Stimulated activated CD4-positive, alpha-beta T cell treated with anti-CD3 and anti-CD28 coated beads, Interleukin-4, amount 100 ng/mL, for 48 hours (primary cell): ENCODE results near the gene PDGFC.
A peak's percentile ranks its signal among the peaks of the same experiment; 100 is the strongest.

ENCODE experiments used
- DNase-seq, 2 donors: peaks; one replicate each; pipeline ENCODE4 v3.0.0-alpha.2; 2020; ENCODE audit warnings: low read depth in 2 of 2

PDGFC gene

DNA sequence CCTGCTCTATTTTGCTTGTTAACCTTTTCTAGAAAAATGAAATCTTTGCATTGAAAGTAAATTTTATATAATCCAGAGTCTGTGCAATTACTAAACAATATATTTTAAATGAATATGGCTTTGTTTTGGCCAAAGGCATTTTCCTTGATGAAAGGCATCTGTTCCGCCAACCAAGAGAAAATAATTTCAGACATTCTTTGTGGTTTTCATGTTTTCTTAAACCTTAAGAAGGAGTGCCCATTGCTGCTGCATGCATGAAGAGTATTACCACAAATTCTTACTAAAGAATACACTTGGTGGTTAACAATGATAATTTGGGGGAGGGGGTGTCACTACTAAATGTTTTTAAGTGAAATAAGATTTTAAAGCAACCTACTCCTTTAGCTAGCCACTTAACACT, 2.7 kb upstream of the PDGFC start:
- DNase-seq = no peak

DNA sequence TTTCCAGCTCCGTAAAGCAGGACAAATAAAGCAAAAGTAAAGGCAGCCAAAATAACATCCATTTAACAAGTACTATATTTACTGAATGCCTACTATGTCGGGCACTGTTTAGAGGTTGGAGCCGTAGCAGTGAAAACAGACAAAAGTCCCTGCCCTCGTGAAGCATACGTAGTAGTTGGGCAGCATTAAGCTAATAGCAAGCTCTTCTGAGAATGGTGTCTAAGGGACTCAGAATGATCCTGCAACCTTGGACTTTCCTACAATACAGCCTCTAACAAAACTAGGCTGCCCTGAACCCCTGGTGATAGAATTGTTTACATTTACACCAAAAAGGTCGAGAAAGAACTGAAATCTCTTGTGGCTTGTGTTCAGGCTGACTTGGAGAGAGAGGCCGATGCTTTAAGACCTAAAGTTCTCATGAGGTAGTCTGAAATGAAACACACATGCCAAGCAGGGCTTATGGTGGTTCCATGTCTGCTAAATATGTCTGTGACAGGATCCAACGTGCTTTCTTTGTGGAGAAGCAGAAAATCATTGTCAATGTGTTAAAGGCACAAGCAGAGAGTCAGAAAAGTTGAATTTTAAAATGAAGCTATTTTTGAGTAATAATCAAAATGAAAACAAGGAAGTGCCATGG, 898 bp upstream of the PDGFC start:
- no peak for DNase-seq

DNA sequence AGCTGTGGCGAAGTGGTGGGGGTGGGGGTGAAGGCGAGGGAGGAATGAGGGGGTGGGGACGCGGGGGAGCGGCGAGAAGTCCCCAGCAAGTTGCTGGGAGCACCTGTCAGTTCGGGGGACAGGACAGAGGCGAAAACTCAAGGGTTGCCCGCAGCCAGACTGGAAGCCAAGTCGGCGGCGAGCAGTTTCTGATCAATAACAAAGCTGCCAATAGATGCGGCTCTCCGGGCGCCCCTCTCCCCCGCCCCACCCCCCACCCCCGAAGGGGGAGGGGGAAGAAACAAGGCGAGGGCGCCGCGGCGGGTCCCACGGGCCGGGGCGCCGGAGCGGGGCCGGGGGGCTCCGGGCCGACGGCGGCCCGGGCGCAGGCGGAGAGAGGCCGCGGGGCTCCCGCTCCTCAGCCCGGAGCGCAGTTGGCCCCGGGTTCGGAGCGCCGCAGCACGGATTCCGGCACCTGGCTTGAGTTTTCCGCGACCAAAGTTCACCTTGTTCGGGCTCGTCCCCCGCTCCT, 379 bp downstream of the PDGFC start:
- no peak for DNase-seq

DNA sequence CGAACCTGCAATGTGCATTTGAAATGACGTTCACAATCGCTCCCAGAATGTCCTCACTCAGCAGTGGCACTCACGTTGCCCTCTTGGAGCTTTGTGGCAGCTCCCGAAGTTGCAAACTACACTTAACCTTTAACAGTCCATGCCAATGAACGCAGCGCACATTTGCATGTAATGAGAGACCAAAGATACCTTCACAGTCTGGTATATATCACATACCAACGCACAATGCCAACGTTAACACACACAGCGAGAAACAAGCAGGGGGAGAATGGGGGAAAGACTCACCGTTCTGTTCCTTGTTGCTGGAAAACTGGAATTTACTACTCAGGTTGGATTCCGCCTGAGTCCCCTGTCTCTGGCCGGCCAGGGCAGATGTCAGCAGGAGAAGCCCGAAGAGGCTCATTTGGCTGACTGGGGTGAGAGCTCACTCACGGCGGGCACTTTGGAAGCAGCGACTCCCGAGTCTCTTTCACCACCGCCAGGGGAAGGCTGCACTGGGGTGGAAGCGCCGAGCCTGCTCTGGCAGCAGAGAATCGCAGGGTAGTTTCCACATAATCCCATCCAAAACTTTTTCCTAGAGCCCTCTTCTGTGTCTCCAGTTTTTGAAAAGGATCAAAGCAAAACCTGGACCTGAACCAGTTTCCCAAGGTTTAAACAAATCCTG, 966 bp downstream of the PDGFC start:
- peak in 1 of 2 donors; percentile 4 for DNase-seq

DNA sequence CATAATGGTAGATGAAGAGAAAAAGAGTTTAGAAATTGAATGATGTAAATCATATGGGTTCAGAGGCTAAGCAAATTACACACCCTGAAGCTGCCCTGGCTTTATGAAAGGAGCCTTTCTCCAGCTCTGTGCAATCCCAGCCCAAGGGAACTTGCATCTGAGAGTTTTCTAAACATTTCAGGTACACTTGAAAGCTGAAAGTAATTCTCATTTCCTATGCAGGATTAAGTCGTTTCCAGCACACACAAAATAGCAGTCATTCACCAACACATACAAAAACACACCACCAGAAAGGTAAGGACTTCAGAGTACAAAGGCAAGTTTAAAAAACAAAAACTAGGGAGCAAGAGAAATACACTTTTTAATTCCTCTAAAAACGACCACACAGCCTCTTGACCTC, 1.7 kb downstream of the PDGFC start:
- DNase-seq = no peak

DNA sequence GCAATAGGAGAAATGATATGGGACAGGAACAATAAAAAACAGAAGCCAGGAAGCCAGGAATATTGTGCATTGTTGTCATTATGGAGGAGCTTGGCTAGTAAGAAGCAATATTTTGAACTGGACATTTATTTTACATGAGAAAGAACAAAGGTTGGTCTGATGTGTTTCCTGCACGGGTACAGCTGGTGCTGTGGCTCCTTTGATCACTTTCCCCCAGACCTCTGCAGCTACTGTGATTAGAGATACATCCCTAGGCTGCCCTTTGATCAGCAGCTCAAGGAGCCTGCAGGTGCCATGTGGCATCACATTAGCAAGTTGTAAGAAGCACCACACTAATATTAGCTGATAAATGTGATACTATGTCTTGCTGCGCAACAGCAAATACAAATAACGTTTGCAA, 2.5 kb downstream of the PDGFC start:
- no peak for DNase-seq

DNA sequence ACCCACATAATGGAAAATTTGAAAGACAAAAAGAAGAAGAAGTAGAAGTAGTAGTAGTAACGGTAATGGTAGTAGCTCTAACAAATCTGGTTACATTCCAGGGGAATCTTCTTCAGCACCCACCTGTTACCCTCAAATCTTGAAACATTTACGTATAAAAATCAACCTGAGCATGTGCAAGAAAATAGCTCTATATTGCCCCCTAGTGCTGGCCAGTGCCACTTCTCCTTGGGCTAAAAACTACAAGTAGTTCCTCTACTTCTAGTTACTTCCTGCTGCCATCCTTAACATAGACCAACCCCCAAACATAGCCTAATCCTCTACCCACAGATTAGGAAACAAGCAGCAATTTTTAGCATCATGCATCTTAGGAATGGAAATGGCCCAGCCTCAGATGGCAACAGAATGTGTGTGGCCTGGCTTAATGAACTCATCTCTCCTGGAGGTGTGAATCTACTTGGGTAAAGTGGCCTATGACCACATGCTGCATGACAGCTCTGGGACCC, 3.1 kb downstream of the PDGFC start:
- DNase-seq = peak in 1 of 2 donors; percentile 11

DNA sequence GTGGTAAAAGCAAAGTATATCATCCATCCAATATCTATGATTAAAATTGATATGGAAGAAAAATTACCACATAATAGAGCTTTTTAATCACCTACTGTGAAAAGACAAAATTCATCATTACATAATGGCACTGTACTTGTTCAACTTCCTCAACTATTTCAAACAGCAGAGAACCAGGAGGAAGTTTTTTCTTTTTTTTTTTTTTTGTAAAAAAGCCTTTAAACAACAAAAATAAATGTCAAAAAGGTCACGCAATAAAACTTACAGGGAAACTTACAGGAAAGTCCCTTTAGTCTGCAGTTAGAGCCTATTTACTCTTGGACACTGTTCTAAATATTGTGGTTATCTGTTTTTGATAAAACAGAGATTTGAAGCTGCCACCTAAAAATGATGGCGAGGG, 4.8 kb downstream of the PDGFC start:
- DNase-seq = no peak

DNA sequence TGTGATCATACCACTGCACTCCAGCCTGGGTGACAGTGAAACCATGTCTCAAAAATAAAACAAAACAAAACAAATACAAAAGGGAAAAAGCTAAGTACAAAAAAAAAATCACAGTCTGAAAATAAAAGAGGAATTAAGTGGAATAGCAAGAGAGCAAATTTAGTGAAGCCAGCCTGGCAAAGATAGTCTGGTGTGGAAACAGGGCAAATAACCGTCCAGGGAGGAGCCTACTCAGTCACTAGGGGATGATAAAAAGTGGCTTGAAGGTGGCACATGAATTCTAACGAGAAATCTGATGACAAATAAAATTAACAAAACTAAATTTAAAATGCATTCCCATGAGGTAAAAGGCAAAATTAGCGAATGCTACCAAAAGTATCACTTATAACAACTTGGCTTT, 8.2 kb downstream of the PDGFC start:
- DNase-seq = no peak

DNA sequence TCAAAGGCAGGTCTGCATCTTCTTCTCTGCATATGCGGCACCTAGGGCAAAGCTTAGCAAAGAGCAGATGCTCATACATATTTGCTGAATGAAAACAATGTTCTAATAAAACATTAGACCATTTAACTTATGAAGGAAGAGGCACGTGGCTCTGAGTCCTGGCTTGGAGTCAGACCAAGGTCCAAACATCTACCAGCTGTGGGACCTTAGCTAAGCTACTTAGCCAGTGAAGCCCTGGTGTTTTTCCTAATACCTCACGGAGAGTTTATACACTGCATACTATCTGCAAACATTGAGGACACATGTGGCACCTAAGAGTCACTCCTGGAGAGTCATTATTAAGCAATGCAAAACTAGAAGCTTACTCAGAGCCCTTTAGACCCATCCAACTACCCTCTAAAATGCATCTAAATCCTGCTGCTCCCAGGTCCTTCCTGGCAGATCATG, 9.0 kb downstream of the PDGFC start:
- DNase-seq = no peak

DNA sequence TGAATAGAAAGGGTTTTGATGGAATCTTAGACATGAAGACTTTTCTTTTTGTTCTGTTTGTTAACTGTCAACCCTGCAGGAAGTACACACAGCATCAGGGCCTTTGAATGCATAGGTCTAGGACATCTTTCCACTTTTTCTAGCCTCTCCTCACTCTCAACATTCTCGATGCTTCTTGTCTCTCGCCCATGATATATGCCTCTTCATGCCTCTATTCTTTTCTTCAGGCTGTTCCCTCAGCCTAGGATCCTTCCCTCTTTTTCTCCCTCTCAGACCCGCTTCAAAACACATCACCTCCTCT, 9.6 kb downstream of the PDGFC start:
- no peak for DNase-seq

DNA sequence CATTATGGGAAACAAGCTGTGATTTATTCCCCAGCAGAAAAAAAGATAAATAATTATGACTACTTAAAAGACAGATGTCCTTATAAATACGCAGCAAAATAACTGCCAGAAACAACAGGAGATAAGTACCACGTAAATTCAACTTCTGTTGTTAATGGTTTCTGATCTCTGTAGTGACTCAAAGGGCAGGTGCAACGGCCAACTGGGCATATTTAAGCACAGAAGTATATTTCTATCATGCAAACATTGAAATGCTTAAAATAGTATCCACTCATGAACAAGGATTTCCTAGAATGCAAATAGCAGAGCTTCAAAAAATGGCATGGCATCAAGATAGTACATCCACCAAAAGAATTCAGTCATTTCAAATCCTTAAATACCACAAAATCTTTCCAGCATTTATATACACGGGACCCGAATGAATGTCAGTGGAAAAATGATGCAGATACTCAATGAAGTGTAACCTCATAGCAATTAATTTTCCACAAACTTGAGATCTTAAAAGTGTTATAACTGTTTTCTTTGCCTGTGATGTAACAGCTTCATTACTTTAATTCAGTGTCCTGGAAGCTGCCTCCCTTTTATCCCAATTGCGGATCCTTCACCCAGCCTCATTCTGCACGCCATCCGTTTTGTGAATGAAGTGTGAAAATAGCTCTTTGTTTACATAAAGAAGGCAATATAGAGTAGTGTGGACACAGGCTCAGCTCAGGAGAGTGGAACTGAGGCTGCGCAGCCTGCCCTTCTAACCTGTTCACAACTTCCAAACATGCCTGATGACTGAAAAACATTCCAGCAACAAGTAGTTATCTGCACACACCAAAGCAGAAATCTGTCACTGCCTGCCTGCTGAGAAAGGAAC, 10.2 kb downstream of the PDGFC start:
- no peak for DNase-seq

DNA sequence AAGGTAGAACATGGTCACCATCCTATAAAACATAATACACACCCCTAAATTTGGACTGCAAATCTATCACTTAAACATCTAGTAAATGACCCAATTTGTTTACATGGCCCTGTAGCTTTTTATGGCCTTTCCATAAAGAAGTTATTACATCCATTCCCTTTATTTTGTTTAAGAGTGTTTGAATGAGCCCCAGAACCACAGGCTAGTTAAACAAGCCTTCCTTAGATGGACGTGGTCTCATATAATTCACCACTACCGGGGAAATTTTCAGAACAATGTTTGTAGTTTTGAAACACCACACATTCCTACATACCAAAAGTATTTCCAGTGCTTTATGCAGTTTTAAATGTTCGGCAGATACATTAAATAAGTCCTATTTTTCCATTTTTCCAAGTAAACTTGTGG, 12.3 kb downstream of the PDGFC start:
- no peak for DNase-seq

DNA sequence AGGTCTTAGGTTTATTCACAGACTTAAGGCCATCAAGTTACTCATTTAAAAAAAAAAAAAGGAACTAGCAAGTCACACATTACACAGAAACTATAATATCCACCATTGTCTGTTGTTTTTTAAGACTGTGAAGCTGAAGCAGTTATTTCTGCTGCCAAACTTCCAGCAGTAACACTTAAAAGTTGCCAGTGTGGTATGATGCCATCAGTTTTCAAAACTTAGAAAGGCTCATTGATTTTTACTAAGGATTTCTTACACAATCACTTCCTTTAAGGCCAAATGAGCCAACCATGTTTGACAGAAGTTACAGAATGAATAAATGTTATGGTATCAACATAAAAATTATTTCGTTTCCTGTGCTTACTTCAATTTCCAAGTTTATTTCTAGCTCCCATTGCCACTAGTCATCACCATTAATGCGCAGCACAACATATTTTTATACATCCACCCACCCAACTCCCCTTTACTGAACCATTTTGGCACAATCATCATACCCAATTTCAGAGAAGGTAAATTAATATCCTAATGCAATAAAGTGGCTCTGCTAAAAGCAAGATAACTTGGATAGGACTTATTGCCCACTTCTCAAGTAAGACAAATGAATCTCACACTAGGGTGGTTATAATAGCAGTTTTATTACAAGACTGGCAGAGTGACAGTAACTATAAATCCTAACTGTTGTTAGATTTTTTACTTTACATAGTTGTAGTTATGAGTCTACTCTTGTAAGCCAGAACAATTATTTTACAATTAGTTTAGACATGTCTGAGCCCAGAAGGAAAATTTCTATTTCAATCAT, 13.1 kb downstream of the PDGFC start:
- DNase-seq = no peak

DNA sequence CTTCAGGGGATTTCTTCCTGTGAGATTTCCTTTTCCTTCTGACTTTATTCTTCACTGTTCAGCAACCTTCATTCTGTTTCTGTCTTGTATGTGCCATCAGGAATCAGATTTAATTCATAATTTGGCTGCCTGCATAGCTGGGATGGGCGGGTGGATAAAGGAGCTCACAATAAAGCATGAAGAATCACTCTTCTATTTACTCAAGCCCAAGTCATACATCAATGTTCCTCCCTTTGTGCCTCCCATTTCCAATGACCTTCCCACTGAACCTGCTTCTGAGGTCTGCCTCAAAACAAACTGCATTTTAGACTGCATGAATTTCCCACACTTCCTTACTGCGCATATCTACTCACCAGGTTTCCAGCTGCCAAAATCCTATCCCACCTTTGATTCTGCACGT, 14.0 kb downstream of the PDGFC start:
- no peak for DNase-seq

DNA sequence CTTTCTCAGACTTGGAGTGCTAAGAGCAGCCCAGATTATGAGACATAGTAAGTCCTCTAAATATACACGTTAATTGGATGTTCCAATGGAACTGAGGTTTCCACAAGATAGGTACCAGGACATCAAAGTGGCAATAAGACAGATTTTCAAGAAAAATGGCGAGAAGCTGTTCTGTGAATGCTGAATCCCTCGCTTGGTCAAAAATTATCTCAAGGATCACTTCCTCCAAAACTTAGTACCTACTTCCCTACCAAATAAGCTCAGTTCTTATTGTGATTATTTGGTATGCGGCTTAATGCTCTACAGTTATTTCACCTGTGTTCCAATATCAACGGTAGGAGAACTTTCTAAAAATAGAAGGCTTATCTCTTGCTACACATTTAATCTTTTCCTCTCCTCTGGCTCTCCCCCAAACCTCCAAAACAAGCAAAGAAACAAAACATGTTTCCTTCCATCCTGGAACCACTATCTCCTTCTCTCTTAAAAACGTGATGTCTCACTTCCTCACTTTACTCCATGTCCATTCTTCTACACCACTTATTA, 14.7 kb downstream of the PDGFC start:
- DNase-seq = no peak

DNA sequence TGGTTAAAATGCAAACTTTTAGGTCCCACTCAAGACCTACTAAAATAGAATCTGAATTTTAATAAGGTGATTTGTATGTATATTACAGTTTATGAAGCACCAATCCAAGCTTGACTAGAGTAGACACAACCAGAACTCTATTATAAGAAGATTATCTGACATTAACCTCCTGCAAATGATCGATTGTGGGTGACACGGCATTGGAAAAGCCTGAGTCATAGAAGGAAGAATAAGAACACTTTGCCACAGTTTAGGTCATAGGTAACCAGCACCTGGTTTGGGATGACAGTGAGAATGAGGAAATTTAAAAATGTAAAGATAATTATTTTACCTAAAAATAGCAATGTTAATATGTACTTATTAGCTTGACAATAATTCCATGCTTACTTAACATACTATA, 15.2 kb downstream of the PDGFC start:
- DNase-seq = no peak

DNA sequence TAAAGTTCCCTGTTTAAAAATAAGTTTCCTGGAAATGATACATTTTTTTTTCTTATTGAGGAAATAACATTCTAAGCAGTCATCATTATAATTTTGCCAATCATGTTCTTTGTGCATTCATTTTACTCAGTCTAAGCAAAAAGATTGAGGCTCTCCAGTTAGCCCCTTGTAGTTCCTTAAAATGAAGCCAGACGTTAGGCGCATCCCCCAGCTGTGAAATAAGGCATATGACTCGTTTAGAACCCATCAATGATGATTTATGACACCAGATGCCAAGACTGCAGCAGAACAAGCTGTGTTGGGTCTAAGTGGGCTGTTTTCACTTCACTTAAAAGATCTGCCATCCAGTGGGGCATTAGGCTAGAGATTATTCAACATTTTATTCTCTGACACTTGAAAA, 17.0 kb downstream of the PDGFC start:
- no peak for DNase-seq

DNA sequence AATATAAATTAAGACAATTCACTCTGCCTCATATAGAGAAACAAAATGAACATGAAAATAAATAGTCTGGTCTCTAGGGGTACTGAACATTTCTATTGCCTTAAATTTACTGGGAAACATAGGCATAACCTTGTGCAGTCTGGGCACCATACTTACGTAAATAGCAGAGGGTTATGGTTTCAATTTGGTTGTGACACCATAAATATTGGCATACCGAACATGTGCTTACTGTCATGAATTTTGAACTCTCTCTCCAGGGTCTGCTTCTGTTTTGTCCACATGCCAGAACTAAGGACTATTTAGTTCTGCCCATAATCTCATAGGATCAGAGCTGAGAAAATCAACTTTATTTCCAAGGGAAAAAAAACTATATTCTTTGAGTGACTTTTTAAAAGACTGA, 17.6 kb downstream of the PDGFC start:
- DNase-seq = no peak

DNA sequence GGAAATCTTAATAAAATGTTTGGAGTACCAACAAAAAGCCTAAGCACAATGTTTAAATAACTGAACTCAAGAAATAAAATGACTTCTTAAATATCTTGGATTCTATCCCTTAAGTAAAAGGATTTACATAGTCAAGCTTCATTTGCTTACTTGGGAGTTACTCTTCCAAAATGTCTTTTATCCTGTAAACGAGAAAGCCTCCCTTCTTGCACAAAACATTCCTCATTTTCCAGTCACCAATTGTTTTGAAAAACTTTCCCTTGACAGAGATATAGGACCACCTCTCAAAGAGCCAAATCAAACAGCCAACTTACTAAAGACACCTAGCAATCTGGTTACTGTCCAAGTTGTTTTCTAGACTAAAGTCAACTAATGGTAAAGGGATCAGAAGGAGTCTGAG, 18.6 kb downstream of the PDGFC start:
- no peak for DNase-seq

DNA sequence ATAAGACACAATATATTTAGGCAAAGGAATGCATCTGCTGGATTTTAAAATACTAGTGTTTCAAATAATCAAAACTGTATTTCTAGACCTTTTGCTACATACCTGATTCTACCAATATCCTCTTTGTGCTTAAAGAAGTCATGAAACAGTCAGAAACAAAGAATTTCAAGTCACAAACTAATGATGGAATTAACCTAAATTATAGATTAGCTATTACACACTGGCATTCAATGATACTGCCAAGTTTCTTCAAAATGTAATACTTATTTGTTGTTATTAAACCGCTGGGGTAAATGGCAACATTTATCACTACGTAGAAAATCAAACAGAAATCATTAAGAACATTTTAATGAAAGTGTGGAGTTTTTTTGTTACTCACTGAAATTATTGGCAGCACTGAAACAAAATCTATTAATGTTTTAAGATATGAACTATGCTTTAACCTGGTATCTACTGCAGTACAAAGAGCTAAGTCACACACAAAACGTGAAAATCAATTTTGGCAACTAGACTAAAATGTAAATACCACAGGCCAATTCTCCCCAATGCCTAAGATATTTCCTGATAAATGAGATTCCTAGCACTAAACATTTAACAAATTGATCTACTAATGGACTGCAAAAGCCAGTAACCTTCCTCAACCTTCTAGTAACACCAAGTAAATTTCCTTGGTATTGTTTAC, 19.4 kb downstream of the PDGFC start:
- no peak for DNase-seq
